Non-pigmented ciliary epithelial cell (primary cell): Measurements from ENCODE around the gene MGAT5.

Source experiments
- DNase-seq: peaks from one replicate; pipeline ENCODE4 v3.0.0-alpha.2; 2010; ENCODE audit warnings: low read depth

MGAT5 gene

DNA sequence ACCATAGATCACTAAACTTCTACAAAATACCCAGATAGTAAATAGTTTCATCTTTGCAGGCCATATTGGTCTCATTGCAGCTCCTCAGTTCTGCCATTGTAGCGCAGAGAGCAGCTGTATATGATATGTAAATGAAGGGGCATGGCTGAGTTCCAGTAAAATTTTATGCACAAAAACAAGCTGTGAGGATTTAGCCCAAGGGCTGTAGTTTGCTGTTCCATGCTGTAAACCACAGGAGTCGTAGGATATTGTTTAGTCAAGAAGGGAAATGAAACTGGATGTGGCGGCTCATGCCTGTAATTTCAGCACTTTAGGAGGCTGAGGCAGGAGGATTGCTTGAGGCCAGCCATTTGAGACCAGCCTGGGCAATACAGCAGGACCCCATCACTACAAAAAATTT lies 83.0 kb downstream of the MGAT5 start:
- no peak for DNase-seq

DNA sequence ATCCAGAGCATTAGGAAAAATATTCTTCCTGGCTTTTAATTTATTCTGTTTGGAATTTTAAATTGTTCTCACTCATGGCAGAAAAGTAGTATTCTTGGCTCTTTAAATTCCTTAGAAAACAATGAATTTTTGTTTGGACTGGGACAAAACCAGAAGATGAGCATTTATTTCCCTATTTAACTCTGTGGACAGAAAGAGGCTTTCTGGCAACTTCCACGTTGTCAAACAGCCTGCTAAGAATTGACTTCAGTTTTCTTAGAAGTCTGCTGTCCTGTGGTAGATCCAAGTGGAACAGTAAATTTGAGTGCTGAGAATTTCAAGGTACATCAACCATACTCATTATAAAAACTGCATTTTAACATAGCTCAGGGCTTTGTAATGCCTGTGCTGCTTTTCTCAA lies 83.8 kb downstream of the MGAT5 start:
- no peak for DNase-seq

DNA sequence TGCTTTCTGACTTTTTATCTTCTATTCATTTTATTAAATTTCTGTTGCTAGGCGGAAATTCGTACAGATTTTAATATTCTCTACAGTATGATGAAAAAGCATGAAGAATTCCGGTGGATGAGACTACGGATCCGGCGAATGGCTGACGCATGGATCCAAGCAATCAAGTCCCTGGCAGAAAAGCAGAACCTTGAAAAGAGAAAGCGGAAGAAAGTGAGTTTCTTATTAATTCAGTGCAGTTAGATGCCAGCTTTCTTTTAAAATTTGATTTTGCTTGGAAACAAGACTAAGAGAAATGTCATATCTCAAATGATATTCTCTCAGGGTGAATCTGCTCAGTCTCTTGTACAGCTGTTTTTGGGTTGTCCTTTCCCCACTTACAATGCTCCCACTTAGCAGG lies 84.3 kb downstream of the MGAT5 start:
- no peak for DNase-seq

DNA sequence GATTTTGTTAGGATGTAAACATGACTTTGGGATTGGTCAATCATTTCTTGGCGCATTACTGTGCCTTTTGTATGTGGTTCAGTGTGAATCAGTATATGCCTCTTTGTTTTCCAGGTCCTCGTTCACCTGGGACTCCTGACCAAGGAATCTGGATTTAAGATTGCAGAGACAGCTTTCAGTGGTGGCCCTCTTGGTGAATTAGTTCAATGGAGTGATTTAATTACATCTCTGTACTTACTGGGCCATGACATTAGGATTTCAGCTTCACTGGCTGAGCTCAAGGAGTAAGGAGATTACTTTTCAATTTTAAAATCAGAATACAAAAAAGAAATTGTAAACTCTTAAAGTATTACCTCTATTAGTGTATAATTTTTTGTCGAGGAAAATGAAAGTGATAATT lies 87.6 kb downstream of the MGAT5 start:
- no peak for DNase-seq

DNA sequence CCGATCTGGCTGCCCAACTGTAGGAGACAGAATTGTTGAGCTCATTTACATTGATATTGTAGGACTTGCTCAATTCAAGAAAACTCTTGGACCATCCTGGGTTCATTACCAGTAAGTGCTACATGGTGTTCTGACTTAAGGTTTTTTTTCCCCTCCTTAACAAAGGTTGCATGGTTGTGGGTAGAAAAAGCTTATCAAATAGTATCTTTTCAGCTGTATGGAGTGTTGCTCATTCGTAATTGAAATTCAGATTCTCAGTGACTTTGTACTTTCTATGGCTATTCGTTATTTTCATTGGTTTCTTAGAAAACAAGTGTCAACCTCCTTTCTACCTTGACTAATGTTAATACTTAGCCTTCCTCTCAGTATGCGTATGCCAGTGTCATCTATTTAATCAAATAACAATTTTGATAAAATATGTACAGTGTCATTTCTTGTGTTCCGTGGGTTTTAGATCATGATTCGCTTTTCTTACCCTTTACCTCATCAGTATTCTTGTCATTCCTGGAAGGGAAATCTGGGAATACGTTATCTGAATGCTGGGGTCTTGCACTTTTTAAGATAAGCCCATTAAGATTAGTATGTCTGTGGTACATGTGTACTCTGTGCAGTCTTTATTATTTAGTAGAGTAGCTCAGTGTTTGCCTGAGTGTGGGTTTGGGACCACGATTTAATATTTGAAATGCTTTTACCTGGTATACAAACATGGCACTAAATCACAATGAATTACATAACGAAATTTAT lies 91.3 kb downstream of the MGAT5 start:
- DNase-seq = no peak

DNA sequence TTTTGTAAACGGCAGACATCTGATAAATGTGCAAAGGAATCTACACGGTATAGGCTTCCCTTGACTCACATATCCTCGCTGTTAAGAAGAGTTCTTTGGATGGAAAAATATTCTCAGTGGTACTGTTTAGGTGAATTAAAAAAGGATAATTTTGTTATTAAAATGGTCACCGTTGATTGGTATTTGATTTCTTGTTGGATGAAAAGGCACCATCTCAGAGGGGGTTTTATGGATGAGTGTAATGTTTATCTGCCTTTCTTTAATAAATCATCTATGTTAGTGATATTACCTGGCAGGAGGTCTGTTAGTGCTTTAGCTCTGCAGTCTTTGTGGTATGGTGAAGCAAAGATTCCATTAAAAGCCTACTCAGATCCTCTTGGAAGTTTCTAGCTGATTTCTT lies 92.3 kb downstream of the MGAT5 start:
- no peak for DNase-seq

DNA sequence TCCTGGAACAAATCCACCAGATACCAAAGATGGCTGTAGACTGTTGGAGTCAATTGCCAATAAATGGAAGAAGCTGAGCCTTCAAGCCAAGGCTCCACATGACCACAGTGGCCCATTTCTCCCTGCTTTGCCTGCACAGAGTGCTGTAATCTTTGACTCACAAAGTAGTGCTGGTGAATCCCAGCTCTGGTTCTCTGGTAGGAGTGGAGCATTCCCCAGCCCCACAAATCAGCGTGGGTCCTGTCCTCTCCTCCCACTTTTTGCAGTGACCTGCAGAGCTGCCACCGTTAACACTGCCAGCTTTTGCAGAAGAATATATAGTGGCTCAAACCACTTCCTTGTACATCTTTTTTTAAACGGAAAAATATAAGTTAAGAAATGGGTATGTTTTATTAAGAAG lies 93.9 kb downstream of the MGAT5 start:
- DNase-seq = no peak

DNA sequence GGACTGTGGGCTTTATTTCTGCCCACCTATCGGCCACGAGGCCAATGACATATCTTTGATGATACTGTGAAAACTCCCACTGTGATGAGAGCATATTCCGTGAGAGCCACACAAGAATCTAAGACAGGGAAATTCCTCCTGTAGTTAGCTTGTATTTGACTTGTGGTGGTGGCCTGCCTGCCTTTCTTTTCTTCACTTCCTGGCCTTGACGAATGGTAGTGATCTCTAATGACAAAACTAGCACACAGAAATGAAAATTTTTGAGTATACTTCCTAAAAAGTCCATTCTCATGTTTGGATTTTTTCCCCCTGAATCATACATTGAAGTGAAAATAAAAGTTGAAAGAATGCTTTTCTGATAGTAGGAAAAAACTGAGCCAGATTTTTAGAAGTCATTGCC lies 94.4 kb downstream of the MGAT5 start:
- DNase-seq = no peak

DNA sequence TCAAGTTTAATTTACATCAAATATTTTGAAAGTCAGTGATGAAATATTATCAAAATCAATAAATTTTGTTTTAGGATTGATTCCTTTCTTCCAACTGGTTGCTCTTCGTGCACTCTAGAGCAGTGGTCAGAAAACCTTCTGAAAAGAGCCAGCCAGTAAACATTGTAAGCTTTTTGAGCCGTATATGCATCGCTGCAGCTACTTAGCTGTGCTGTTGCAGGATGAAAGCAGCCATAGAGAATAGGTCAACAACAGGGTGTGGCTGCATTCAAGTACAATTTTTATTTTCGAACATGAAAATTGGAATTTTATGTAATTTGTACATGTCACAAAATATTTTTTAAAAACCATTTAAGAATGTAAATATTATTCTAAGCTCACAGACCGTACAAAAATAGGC lies 94.9 kb downstream of the MGAT5 start:
- DNase-seq = no peak

DNA sequence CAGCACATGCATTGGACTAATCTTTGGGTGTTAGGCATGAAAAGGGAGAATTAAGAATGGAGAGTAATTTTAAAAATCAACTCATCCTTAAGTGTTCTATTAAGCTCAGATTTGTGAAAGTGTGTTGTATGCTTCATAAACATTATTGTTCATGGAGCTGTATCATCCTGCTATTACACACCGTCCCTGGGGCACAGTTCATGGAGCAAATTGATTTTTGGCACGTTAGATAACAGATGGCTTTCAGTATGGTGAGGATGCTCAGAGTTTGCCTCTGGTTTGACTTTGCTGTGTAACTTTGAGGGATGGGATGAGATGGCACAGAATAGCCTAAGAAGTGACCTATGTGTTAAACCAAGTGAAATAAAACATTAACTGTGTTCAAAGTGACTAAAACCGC lies 97.1 kb downstream of the MGAT5 start:
- no peak for DNase-seq

DNA sequence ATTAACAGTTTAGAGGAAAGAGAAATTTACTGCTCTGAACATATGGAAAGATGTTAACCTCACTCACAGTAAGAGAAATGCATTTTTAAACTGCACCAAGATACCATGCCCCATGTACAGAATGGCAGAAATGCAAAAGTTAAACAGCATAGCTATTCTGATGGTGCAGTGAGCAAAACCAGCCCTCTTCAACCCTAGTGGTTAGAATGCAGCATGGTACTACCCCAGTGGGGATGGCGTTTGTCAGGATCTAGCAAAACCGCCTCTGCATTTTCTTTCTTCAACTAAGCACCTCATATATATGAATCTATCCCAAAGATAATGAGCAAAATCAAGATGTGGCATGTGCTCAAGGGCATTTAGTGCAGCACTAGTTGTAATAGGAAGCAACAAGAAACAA lies 98.0 kb downstream of the MGAT5 start:
- no peak for DNase-seq

DNA sequence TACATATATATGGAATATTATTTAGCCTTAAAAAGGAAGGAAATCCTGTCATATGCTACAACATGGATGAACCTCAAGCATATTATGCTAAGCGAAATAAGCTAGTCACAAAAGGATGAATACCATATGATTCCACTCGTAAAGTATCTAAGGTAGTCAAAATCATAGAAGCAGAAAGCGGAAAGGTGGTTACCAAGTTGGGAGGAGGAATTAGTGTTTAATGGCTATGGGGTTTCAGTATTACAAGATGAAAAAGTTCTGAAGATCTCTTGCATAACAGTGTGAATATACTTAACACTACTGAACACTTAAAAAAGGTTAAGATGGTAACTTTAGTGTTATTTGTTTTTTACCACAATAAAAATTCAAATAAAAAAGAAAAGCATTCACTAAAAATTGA lies 99.0 kb downstream of the MGAT5 start:
- DNase-seq = no peak

DNA sequence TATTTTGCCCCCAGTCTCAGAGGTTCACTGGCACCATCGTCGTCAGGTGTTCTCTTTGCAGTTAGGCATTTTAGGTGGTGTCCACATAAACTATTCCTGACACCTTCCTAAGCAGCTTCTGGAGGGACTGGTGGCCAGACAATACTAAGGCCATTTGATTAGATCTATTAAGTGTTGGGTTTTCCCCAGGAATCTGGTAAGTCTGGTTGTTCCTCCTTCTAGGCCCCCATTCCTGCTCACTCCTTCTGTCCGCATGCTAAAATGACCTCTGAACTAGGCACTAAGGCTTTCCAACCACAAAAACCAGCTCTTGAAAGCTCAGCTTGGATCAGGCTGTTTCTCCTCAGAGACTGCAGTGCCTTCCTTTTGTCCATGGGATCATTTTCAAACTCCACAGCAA lies 100.7 kb downstream of the MGAT5 start:
- DNase-seq = no peak

DNA sequence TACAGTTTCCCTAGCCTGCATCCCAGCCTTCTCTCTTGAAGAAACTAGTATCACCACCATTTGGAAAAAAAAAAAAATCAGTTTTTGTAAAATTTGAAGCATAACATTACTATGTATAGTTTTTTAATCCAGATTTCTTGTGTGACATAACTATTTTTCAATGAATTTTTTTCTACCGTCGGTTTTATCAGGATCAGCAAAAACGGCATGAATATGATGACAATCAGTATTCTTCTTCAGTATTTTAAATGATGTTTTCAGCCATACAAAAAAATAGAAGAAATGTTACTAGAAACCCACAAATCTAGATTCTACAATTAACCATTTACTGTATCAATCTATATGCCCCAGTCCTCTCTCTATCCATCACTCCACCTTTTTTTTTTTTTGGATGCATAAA lies 103.9 kb downstream of the MGAT5 start:
- DNase-seq = no peak

DNA sequence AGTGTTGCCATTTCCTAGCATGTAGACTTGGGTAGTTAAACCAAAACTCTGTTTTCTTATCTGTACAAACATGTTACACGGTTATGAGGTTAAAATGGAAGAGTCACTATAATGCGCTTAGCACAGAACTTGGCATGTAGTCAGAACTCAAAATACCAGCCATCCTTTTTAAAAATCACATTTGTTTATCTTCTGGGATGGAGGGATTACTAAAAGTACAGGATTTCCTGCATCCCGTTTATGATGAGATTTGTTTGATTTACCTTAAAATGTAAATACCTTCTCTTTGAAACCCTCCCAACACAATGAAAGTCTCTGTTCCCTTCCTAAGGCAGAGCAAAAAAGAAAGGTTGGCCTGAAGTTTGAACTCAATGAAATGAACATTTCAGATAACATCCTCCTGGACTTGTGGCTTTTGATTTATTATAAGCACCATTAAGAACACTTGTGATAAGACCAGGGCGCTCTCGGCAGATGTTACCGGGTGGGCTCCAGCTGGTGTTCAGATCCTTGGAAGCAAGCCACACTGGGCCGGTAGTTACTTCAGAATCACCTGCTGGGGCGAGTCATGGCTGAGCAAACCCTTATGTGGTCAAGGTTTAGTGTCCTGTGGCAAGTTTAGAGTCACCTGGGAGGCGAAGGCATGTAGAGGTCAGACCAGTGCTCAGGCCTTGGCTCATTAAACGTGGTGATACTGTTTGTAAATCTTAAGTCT lies 105.7 kb downstream of the MGAT5 start:
- no peak for DNase-seq

DNA sequence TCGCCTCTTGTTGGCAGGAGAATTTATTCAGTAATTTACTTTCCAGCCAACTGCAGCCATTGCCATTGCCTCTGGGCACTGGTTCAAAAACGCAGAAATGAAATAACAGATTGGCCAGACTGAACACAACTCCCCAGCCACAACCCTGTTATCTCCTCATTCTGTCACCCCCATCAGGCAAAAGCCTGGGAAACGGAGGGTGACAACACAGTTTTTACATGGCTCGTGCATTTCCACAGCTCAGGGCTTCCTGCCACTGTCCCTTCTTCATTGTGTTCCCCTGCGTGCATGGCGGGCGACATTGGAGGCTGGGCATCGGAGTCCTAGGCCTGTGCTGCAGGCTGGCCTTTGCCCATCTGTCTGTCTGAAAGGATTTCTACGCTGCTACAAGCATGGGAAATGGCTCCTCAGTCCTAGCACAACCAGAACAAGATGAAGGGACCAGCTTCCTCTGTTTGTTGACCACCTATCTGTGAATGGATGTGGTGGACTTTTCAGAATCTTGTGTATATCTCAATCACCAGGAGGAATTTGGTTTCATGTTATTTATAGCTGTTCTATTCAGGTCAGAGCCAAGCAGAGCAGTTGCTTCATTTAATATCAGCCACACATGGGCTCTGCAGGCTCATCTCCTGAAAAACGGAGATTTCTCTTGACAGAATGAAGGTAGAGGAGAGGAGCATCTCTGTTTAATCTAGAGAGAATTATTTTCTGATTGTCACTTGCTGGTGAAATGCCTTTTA lies 107.0 kb downstream of the MGAT5 start:
- no peak for DNase-seq

DNA sequence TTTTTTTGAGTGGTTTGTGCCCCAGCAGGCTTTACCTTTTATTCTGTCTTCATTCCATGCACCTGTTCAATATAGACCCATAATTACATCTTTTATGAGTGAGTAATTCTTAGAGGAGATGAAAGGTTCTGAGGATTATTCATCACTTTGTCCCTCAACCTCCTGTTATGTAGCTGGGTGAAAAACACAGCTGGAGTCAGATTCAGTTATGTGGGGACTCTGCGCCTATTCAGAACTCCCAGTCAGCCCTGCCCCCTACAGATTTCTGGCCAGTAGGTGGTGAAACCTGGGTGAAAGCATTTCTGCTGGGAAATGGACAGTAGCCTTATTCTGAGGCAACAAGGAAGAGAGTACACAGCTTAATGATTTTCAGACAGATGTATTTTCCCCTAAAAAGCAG lies 107.8 kb downstream of the MGAT5 start:
- DNase-seq = no peak

DNA sequence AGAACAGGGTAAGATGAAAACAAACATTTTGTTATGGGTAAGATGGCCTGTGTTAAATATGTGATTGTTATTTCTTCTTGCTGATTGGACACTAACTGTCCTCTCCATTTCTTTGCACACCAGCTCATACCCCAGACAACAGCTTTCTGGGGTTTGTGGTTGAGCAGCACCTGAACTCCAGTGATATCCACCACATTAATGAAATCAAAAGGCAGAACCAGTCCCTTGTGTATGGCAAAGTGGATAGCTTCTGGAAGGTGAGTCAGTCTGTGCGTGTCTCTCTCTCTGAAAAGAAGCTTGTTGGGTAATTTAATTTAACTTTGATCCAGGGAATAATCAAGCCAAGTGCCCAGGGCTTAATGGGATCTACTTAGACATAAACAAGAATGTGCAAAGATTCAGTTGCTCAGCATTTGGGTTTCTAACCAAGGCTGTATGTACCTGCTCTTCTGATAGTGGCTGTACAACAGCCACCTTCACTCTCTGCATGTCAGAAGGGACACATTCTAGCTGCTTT lies 108.3 kb downstream of the MGAT5 start:
- DNase-seq = no peak

DNA sequence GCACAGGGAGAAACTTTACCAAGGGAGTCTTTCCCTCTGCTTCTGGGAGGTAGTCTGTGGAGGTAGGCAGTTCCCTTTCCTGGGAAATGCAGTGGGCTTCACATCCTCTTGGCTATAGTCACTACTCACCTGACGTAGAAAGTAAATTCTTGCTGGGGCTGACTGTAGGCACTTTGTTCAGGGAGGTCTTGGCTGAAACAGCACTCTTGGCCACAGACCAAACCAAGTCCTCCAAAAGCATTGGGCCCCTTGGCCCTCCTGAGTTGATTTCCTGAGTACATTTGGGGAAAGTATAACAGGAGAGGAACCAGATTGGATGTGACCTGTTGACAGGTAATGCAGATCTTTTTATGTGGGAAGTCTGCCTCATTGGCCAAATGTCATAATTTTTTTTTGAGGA lies 108.9 kb downstream of the MGAT5 start:
- DNase-seq = no peak

DNA sequence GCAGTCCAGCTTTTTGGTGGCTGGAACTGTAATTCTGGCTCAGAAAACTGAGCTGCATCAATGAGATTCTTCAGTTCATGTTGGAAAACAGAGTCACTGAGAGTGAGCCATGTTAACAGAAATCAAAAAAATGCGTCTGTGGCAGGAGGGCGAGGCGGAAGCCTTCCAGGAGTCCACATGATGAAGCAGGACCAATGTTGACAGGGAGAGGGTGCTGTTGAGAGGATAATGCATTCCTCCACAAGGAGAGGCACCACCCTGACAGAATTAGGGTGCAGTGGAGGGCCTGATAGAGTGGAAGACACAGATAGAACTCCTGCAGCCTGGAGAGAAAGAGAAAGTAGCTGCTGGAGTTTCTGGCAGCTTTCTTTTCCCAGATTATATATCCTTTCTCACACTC lies 111.5 kb downstream of the MGAT5 start:
- DNase-seq = no peak

DNA sequence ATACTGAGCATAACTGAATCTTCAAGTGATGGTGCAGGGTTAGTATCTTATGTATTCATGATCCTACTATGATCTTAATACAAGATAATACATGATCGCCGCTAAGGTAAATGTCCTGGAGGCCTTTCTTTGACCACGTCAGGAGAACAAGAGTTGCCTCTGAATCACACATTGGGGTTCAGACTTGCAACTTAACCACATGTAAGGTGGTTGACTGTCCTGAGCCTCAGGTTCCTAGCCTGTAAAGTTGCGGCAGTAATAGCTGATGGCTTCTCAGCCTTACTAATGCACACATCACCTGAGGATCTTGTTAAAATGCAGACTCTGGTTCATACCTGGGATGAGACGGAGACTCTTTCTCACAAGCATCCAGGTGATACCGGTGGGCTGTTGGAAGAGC lies 112.5 kb downstream of the MGAT5 start:
- no peak for DNase-seq

DNA sequence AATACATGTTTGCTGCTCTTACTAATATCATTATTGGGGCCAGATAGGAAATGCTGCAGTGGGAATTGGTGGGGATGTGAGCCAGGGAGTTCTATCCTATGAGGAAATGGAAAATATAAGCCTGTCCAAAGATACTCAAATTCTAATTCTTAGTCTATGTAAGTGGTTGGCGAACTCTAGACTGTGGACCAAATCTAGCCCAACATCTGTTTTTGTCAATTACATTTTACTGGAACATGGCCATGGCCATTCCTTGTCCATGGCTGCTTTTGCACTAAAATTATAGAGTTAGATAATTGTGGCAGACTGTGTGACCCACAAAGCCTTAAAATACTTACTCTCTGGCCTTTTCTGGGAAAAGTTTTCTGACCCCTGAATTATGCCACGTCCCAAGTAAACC lies 113.3 kb downstream of the MGAT5 start:
- no peak for DNase-seq
